H1 (cell line): Measurements from ENCODE around the gene CFAP58. TPM values are rescaled to one million over a fixed set of nuclear protein-coding genes. Genes with fewer than 3 reads are reported as not detected.

Source experiments
- CEBPB ChIP-seq: IDR thresholded peaks from 2 replicates; pipeline ENCODE4 v1.6.1; 2012; ENCODE audit warnings: low read depth, low read length
- EP300 ChIP-seq, 2 experiments: IDR thresholded peaks; 1 replicate in 1 of 2; 2 replicates in 1 of 2; pipeline ENCODE4 v1.6.1; 2011 to 2012; ENCODE audit warnings: low read depth in 2 of 2, low read length in 2 of 2, mild to moderate bottlenecking in 2 of 2, borderline replicate concordance in 1 of 2, inconsistent platforms in 1 of 2, moderate library complexity in 1 of 2
- TBP ChIP-seq: IDR thresholded peaks from 2 replicates; pipeline ENCODE4 v1.6.1; 2011; ENCODE audit warnings: low read depth, low read length, improper control_type of control experiment
- polyA plus RNA-seq, 7 experiments: library from polyadenylated mRNA; depleted of rRNA in 3 of 7; stranded (reverse) in 5 of 7; unstranded in 2 of 7; fragments of >200 nt in 5 of 7; fragments of 200-250 nt in 2 of 7; gene quantifications; 1 replicate in 5 of 7; 2 replicates in 1 of 7; 4 replicates in 1 of 7; pipeline versions ENCODE4 v1.2.1 to v1.2.3, GENCODE V29; 2011 to 2013; ENCODE audit warnings: missing spikeins in 2 of 7, mixed read lengths in 2 of 7
- total RNA-seq: library from RNA; stranded (reverse); fragmentation: NEBNext Ultra II Directional; extraction: Animal tissue kit (Norgen Biotek cat#: 25700); gene quantifications from 2 replicates; pipeline ENCODE4 v1.2.1, GENCODE V29; 2021

Gene CFAP58
- total and polyA plus RNA-seq, 2 of the 8 experiments (the other 6 are each of a cell fraction or from before 2014, with no cell fraction given), result 0.32 to 0.71 TPM

DNA sequence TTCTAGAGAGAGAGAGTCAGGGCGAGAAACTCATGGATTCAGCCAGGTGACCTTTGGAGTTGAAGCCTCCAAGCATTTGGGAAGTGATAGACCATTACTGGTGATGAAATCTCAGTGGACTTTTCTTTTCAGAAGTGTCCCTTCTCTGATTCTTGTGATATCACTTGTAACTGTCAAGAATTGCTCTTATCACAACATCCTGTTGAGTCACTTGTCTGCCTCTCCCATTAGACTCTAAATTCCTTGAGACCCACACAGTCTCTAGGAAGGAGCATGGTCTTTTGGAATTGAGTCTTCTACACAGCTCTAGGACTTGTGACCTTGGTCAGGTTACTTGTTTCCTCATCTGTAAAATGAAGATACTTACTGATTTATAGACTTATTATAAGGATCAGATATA, 81.0 kb downstream of the CFAP58 start (continued):
- TF ChIP-seq TBP (no peak), EP300 (IDR thresholded peaks at IDR 0.05; ENCODE audit: borderline replicate concordance in 1 of 2, low read depth in 2 of 2, low read length in 2 of 2) (no peak), CEBPB (no peak)
